HG02981 (cell line): ENCODE data around the gene ATP11A.
"Not testable (repeated sequence)": the region's sequence is repeated elsewhere in the genome, so short reads cannot be mapped to it uniquely, and the experiment has no call there.

Experiments used
- ATAC-seq: cut with Tn5 transposase; IDR thresholded peaks from one replicate; pipeline ENCODE4 v1.9.1; 2021; ENCODE audit warnings: mild to moderate bottlenecking, moderate library complexity; ENCODE audit not compliant: unreplicated experiment

The ATP11A gene

GRCh38 chr13:112772539-112772909, 82.7 kb downstream of the ATP11A start:
- ATAC-seq = no peak

GRCh38 chr13:112772929-112773328, 83.1 kb downstream of the ATP11A start:
- no peak for ATAC-seq

GRCh38 chr13:112773601-112774447, 84.0 kb downstream of the ATP11A start:
- no peak for ATAC-seq

GRCh38 chr13:112774448-112774792, 84.6 kb downstream of the ATP11A start:
- no peak for ATAC-seq

- no peak for ATAC-seq
Measured at GRCh38 chr13:112774829-112775565, 85.2 kb downstream of the ATP11A start.

- ATAC-seq = no peak
Measured at GRCh38 chr13:112775791-112776279, 86.0 kb downstream of the ATP11A start.

GRCh38 chr13:112776354-112776753, 86.5 kb downstream of the ATP11A start:
- ATAC-seq = no peak

- no peak for ATAC-seq
Measured at GRCh38 chr13:112776971-112777370, 87.1 kb downstream of the ATP11A start.

- no peak for ATAC-seq
Measured at GRCh38 chr13:112777637-112778406, 88.0 kb downstream of the ATP11A start.

- ATAC-seq = no peak
Measured at GRCh38 chr13:112779856-112780604, 90.2 kb downstream of the ATP11A start.

GRCh38 chr13:112781287-112781686, 91.4 kb downstream of the ATP11A start:
- ATAC-seq = no peak

GRCh38 chr13:112781881-112782361, 92.1 kb downstream of the ATP11A start:
- no peak for ATAC-seq

GRCh38 chr13:112782429-112783010, 92.7 kb downstream of the ATP11A start:
- ATAC-seq = no peak

- ATAC-seq = no peak
Measured at GRCh38 chr13:112783135-112783977, 93.5 kb downstream of the ATP11A start.

- ATAC-seq = no peak
Measured at GRCh38 chr13:112783978-112784371, 94.1 kb downstream of the ATP11A start.

- ATAC-seq = no peak
Measured at GRCh38 chr13:112784811-112785482, 95.1 kb downstream of the ATP11A start.

- ATAC-seq = no peak
Measured at GRCh38 chr13:112785483-112785856, 95.6 kb downstream of the ATP11A start.

- not testable (repeated sequence) for ATAC-seq
Measured at GRCh38 chr13:112786810-112787209, 97.0 kb downstream of the ATP11A start.
